PFSK-1 (cell line): Measurements from ENCODE around the gene IPO11.

Experiments used
- FOXP2 ChIP-seq: optimal IDR thresholded peaks from 2 replicates; pipeline ENCODE3; 2011; ENCODE audit warnings: borderline replicate concordance, control low read depth, inconsistent platforms; ENCODE audit not compliant: insufficient read depth; ENCODE audit errors: extremely low read length, extremely low read depth
- POLR2AphosphoS5 ChIP-seq: IDR thresholded peaks from 2 replicates; pipeline ENCODE4 v1.6.1; 2012; ENCODE audit warnings: low read depth, mild to moderate bottlenecking, control low read depth, low read length, moderate library complexity
- REST ChIP-seq, 2 experiments: IDR thresholded peaks; 2 replicates each; pipeline versions ENCODE4 v1.6.1 to v1.8.0; 2011 to 2012; ENCODE audit warnings: low read depth in 2 of 2, low read length in 2 of 2, control low read depth in 1 of 2, inconsistent platforms in 1 of 2, mild to moderate bottlenecking in 1 of 2, moderate library complexity in 1 of 2; ENCODE audit not compliant: insufficient read depth in 1 of 2
- SIN3A ChIP-seq: IDR thresholded peaks from 2 replicates; pipeline ENCODE4 v1.6.1; 2012; ENCODE audit warnings: mild to moderate bottlenecking, low read length, moderate library complexity, borderline replicate concordance; ENCODE audit not compliant: insufficient read depth
- TAF1 ChIP-seq: IDR thresholded peaks from 2 replicates; pipeline ENCODE4 v1.6.1; 2012; ENCODE audit warnings: low read length, control low read depth, borderline replicate concordance; ENCODE audit not compliant: insufficient read depth

IPO11 gene

GRCh38 chr5:62460578-62460983, 48.0 kb downstream of the IPO11 start:
- TF ChIP-seq POLR2AphosphoS5, result no peak
- no peak for TF ChIP-seq REST (IDR thresholded peaks at IDR 0.05; ENCODE audit: insufficient read depth in 1 of 2, low read depth in 2 of 2, low read length in 2 of 2)
- TF ChIP-seq FOXP2, result no peak
- TF ChIP-seq SIN3A, result no peak
- no peak for TF ChIP-seq TAF1

- TF ChIP-seq TAF1 (no peak), POLR2AphosphoS5 (no peak), SIN3A (no peak), FOXP2 (no peak), REST (IDR thresholded peaks at IDR 0.05; ENCODE audit: insufficient read depth in 1 of 2, low read depth in 2 of 2, low read length in 2 of 2) (no peak)
Measured at GRCh38 chr5:62461561-62461960, 49.0 kb downstream of the IPO11 start.

GRCh38 chr5:62465985-62466925, 53.7 kb downstream of the IPO11 start:
- TF ChIP-seq POLR2AphosphoS5, result no peak
- TF ChIP-seq REST (IDR thresholded peaks at IDR 0.05; ENCODE audit: insufficient read depth in 1 of 2, low read depth in 2 of 2, low read length in 2 of 2), result no peak
- TF ChIP-seq TAF1, result no peak
- TF ChIP-seq FOXP2, result no peak
- TF ChIP-seq SIN3A, result no peak

GRCh38 chr5:62473209-62473608, 60.6 kb downstream of the IPO11 start:
- TF ChIP-seq REST (IDR thresholded peaks at IDR 0.05; ENCODE audit: insufficient read depth in 1 of 2, low read depth in 2 of 2, low read length in 2 of 2) (no peak), TAF1 (no peak), FOXP2 (no peak), POLR2AphosphoS5 (no peak), SIN3A (no peak)
